ENCODE measurements around the gene C8B. TPM values are rescaled to one million over a fixed set of nuclear protein-coding genes. Genes with fewer than 3 reads are reported as not detected.

Gene C8B
- total RNA-seq, 1 experiment from 2014 or later = not detected

- Histone ChIP-seq H3K4me3 (no peak overlapping the region), H4K20me1 (ENCODE audit: insufficient read depth) (no peaks in the 10 kb centered on the region), H3K4me2 (no peak overlapping the region), H3K27me3 (ENCODE audit: insufficient read depth, low read depth) (0 out of 2 replicates have a peak, but pooled peaks cover 4% of the 10 kb centered on the region), H2AFZ (no peak overlapping the region), H3K36me3 (ENCODE audit: low read depth) (no peaks in the 10 kb centered on the region), H3K9me3 (ENCODE audit: insufficient read depth, low read depth) (no peaks in the 10 kb centered on the region), H3K27ac (no peak overlapping the region), H3K9me2 (ENCODE audit: insufficient read depth) (no peaks in the 10 kb centered on the region), H3F3A (ENCODE audit: insufficient read depth, low read depth) (no peaks in the 10 kb centered on the region), H3K4me1 (replicated peaks; ENCODE audit: insufficient read depth) (no peaks in the 10 kb centered on the region), H3K79me2 (ENCODE audit: low read depth) (no peaks in the 10 kb centered on the region)
- intact Hi-C loops (cut with micrococcal nuclease; ENCODE audit: unreplicated experiment) = no loop called here
- POLR2A ChIA-PET (ENCODE audit: unreplicated experiment) = no interaction called here
- no TSS peak for BruUV-seq (replicated peaks)
- CTCF ChIA-PET = no interaction called here
- TF ChIP-seq EZH2 (IDR thresholded peaks at IDR 0.05; ENCODE audit: low read depth) (no peak), CTCF (conservative IDR thresholded peaks at IDR 0.05) (no peak)
- no peak for DNase-seq
Measured at GRCh38 chr1:56939209-56939608, 26.6 kb downstream of the C8B start.

GRCh38 chr1:56938646-56939045, 27.2 kb downstream of the C8B start:
- POLR2A ChIA-PET (ENCODE audit: unreplicated experiment) = no interaction called here
- Histone ChIP-seq H3K4me2 (no peak overlapping the region), H4K20me1 (ENCODE audit: insufficient read depth) (no peaks in the 10 kb centered on the region), H3F3A (ENCODE audit: insufficient read depth, low read depth) (no peaks in the 10 kb centered on the region), H3K27me3 (ENCODE audit: insufficient read depth, low read depth) (0 out of 2 replicates have a peak, but pooled peaks cover 2% of the 10 kb centered on the region), H2AFZ (no peak overlapping the region), H3K27ac (no peak overlapping the region), H3K9me2 (ENCODE audit: insufficient read depth) (no peaks in the 10 kb centered on the region), H3K79me2 (ENCODE audit: low read depth) (no peaks in the 10 kb centered on the region), H3K4me3 (no peak overlapping the region), H3K36me3 (ENCODE audit: low read depth) (no peaks in the 10 kb centered on the region), H3K4me1 (replicated peaks; ENCODE audit: insufficient read depth) (no peaks in the 10 kb centered on the region), H3K9me3 (ENCODE audit: insufficient read depth, low read depth) (no peaks in the 10 kb centered on the region)
- BruUV-seq (replicated peaks) = no TSS peak
- CTCF ChIA-PET = no interaction called here
- TF ChIP-seq CTCF (conservative IDR thresholded peaks at IDR 0.05) = no peak
- TF ChIP-seq EZH2 (IDR thresholded peaks at IDR 0.05; ENCODE audit: low read depth) = no peak
- DNase-seq = no peak
- intact Hi-C loops (cut with micrococcal nuclease; ENCODE audit: unreplicated experiment) = no loop called here

- Histone ChIP-seq H3K36me3 (ENCODE audit: low read depth) (no peaks in the 10 kb centered on the region), H3K4me2 (no peak overlapping the region), H3F3A (ENCODE audit: insufficient read depth, low read depth) (no peaks in the 10 kb centered on the region), H3K9me3 (ENCODE audit: insufficient read depth, low read depth) (no peaks in the 10 kb centered on the region), H3K9me2 (ENCODE audit: insufficient read depth) (no peaks in the 10 kb centered on the region), H3K27me3 (ENCODE audit: insufficient read depth, low read depth) (no peaks in the 10 kb centered on the region), H2AFZ (no peak overlapping the region), H3K79me2 (ENCODE audit: low read depth) (no peaks in the 10 kb centered on the region), H4K20me1 (ENCODE audit: insufficient read depth) (no peaks in the 10 kb centered on the region), H3K27ac (no peak overlapping the region), H3K4me3 (no peak overlapping the region), H3K4me1 (replicated peaks; ENCODE audit: insufficient read depth) (no peaks in the 10 kb centered on the region)
- no TSS peak for BruUV-seq (replicated peaks)
- CTCF ChIA-PET = no interaction called here
- TF ChIP-seq CTCF (conservative IDR thresholded peaks at IDR 0.05) (no peak), EZH2 (IDR thresholded peaks at IDR 0.05; ENCODE audit: low read depth) (no peak)
- no peak for DNase-seq
- intact Hi-C loops (cut with micrococcal nuclease; ENCODE audit: unreplicated experiment) = no loop called here
- POLR2A ChIA-PET (ENCODE audit: unreplicated experiment) = no interaction called here
Measured at GRCh38 chr1:56934430-56935060, 31.3 kb downstream of the C8B start.

Data from PC-9 (cell line).